ENCODE results near the gene FIGNL2. TPM values are rescaled to one million over a fixed set of nuclear protein-coding genes. Genes with fewer than 3 reads are reported as not detected.

Gene FIGNL2, protein sequence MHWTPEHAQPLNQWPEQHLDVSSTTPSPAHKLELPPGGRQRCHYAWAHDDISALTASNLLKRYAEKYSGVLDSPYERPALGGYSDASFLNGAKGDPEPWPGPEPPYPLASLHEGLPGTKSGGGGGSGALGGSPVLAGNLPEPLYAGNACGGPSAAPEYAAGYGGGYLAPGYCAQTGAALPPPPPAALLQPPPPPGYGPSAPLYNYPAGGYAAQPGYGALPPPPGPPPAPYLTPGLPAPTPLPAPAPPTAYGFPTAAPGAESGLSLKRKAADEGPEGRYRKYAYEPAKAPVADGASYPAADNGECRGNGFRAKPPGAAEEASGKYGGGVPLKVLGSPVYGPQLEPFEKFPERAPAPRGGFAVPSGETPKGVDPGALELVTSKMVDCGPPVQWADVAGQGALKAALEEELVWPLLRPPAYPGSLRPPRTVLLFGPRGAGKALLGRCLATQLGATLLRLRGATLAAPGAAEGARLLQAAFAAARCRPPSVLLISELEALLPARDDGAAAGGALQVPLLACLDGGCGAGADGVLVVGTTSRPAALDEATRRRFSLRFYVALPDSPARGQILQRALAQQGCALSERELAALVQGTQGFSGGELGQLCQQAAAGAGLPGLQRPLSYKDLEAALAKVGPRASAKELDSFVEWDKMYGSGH
- total RNA-seq = under 1 TPM; 0.55 to 0.57 TPM

- CTCF ChIA-PET = no interaction called here
- POLR2A ChIA-PET = no interaction called here
These were observed at the start of gene FIGNL2 for GRCh38 chr12:51848326-51848727. TSS of gene FIGNL2 (minus strand) at chr12:51848718. CDS start at chr12:51822413, 26,305 bp downstream.

GRCh38 chr12:51897181-51897580 is 48.7 kb upstream of the FIGNL2 start:
- POLR2A ChIA-PET = no interaction called here

DNA sequence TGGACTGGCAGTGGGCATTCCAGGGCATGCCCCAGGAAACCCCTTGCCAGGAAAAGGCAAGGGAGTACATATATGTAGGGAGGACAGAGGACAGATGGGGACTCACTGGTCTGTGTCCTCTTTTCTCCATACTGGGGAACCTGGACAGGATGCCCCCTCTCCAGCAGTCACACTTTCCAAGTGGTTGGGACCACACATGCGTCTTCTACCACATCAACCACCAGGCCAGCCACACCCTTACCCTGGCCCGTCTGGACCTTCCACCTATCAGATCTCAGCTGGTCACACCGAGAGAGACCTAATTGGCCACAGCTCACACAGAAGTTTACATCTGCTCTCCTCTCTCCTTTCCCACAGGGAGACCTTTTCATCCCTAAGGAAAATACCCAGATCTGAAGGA is 47.7 kb upstream of the FIGNL2 start:
- POLR2A ChIA-PET = no interaction called here

More at GRCh38 chr12:51897181-51897580, 48.7 kb upstream of the FIGNL2 start:
- CTCF ChIA-PET = interaction anchor here (2.8 kb wide), 1 partner anchor 26 kb away, joined by 6 read pairs; no protein-coding TSS in a partner anchor

DNA sequence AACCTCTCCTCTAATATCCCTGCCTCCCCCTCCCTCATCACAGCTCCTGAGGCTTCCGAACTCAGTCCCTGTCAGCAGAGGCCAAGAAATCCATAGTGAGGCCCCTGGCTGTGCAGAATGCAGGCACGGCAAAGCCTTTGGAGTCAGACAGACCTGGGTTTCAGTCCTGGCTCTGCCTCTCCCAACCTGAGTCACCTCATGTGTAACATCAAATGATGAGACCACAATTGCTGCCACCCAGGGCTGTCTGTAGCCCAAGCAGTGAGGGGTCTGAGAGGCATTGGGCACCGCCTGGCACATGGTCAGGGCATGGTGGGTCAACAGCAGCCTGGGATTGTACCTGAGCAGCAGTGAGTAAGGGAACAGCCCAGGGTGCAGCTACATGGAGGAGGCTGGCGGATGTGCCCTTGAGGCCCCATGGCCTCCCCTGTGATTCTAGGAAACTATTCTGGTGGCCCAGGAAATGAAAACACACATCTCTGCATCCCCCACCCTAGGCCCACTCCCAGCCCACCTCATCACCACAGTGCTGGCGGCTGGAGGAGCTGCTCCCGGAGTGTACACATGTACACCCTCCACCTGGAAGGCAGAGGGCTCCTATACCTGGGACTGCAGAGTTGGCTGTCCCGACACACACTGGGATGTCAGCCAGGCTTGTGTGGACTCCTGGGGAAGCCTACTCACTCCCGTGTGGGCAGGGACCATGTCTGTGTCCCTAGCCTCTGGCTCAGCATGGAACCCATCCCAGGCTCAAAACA is 47.0 kb upstream of the FIGNL2 start:
- ChIA-PET POLR2A (no interaction called here), CTCF (interaction anchor here (2.8 kb wide), 1 partner anchor 28 kb away, joined by 6 read pairs; no protein-coding TSS in a partner anchor)

More for the DNA sequence above, 47.7 kb upstream of the FIGNL2 start:
- CTCF ChIA-PET = interaction anchor here (2.8 kb wide), 1 partner anchor 27 kb away, joined by 6 read pairs; no protein-coding TSS in a partner anchor

DNA sequence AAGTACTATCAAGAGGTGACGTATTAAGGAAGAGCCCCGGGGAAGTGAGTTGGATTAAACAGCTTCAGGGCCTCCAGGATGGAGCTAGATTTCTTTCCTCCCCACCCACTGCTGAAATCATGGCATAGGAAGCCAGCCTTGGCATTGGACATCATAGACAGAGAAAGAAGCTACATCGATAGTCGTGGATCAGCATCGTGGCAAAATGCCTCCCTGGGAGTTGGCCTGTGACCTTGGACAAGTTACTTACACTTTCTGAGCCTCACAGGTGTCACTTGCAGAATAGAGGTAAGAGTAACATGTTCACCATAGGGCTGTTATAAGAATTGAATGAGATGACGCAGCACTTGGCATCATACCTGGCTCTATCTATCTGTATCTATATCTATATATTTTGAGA is 45.3 kb upstream of the FIGNL2 start:
- ChIA-PET POLR2A (no interaction called here), CTCF (interaction anchor here (1.6 kb wide), 1 partner anchor 29 kb away, joined by 3 read pairs; no protein-coding TSS in a partner anchor)

GRCh38 chr12:51891843-51892242 is 43.3 kb upstream of the FIGNL2 start:
- ChIA-PET POLR2A (no interaction called here), CTCF (no interaction called here)

- ChIA-PET CTCF (interaction anchor here (1.0 to 1.4 kb wide), 2 partner anchors 62 to 71 kb away, joined by 3 read pairs; no protein-coding TSS in a partner anchor), POLR2A (no interaction called here)
These were observed 42.1 kb upstream of the FIGNL2 start for GRCh38 chr12:51890511-51891171.

DNA sequence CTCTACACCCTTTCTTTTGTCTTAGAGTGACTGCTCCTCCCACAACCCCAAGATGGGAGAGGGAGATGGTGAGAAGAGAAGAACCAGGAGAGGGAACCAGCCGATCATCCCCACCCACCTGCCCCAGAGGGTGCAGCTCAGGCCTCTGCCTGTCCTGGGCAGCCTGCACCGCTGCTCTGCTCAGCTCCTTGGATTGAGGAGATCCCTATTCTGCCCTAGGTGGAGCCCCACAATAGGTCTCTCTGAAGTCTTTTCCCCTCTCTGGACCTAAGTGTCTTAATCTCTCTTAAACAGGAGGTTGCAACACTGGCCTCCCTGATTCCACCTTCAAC is 41.6 kb upstream of the FIGNL2 start:
- POLR2A ChIA-PET = no interaction called here
- CTCF ChIA-PET = interaction anchor here (1.4 kb wide), 1 partner anchor 70 kb away, joined by 3 read pairs; no protein-coding TSS in a partner anchor

- CTCF ChIA-PET = interaction anchor here (1.4 kb wide), 1 partner anchor 70 kb away, joined by 3 read pairs; no protein-coding TSS in a partner anchor
- POLR2A ChIA-PET = interaction anchor here (0.6 kb wide), 1 partner anchor 69 kb away, joined by 5 read pairs; no protein-coding TSS in a partner anchor
These were observed 41.0 kb upstream of the FIGNL2 start for GRCh38 chr12:51889216-51890132.

- ChIA-PET POLR2A (interaction anchor here (0.5 to 0.6 kb wide), 2 partner anchors 68 to 93 kb away, joined by 4 to 5 read pairs; no protein-coding TSS in a partner anchor), CTCF (no interaction called here)
These were observed 40.0 kb upstream of the FIGNL2 start for GRCh38 chr12:51888316-51889215.

DNA sequence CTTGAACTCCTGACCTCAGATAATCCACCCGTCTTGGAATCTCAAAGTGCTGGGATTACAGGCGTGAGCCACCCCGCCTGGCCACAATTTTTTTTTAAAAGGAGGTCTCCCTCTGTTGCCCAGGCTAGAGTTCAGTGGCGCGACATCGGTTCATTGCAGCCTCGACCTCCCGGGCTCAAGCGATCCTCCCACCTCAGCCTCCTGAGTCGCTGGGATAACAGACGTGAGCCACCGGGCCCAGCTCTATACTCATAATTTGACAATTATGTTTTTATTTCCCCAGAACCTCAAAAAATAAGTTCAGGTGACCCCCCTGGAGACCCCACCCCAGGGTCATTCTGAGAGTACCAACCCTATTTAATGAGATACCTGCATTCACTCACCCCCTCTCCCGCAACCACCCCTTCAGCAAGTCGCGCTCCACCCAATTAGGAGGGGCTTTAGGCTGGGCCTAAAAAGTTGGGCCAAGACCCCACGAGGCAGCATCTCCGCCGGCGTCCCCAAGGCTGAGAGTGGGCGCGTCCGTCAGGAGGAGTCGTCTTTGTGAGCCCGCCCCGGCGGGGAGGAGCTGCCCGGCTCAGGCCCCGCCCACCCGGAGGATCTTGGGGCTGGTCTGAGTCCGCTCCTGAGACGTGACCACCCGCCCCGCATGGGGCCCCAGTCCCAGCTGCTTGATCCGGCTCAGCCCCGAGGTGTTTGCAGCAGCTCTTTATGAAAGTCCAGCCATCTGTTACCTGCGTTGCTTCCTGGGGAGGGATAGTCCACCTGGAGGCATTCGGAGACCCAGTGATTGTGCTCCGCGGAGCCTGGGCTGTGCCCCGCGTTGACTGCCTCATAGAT is 39.2 kb upstream of the FIGNL2 start, which contains the start of gene ANKRD33:
Gene ANKRD33, plus strand, starts transcription at position 628 of the 840 bp plus-strand sequence. Its CDS starts 84 bp downstream, at position 712.
- ChIA-PET POLR2A (interaction anchor here (0.5 kb wide), 1 partner anchor 94 kb away, joined by 4 read pairs; no protein-coding TSS in a partner anchor), CTCF (no interaction called here)

- ChIA-PET POLR2A (interaction anchor here (0.8 kb wide), 1 partner anchor 147 kb away, joined by 7 read pairs; no protein-coding TSS in a partner anchor), CTCF (interaction anchor here (0.7 kb wide), 1 partner anchor 63 kb away, joined by 3 read pairs; no protein-coding TSS in a partner anchor)
These were observed 37.6 kb upstream of the FIGNL2 start for GRCh38 chr12:51886021-51886710.

DNA sequence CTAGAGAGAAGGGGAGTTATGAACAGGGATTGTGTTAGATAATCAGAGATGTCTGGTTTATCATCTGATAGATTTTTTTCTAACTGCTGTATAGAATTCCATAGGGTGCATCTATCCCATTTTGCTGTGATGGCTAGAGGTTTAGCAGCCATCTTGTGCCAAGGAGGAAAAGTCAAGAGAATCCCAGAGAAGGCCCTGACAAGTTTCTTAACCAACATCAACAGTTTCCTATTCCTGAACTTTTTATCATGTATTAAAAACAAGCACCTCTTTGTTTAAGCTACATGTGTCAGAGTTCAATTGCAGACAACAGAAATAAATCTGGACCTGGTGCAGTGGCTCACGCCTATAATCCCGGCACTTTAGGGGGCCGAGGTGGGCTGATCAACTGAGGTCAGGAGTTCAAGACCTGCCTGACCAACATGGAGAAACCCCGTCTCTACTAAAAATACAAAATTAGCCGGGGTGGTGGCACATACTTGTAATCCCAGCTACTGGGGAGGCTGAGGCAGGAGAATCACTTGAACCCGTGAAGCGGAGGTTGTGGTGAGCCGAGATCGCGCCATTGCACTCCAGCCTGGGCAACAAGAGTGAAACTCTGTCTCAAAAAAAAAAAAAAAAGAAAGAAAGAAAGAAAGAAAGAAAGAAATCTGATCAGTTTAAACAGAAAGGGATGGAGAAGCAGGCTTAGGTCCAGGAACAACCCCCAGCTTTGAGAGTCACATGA is 36.9 kb upstream of the FIGNL2 start:
- ChIA-PET CTCF (interaction anchor here (0.7 kb wide), 1 partner anchor 62 kb away, joined by 3 read pairs; no protein-coding TSS in a partner anchor), POLR2A (interaction anchor here (0.8 kb wide), 1 partner anchor 147 kb away, joined by 7 read pairs; no protein-coding TSS in a partner anchor)

DNA sequence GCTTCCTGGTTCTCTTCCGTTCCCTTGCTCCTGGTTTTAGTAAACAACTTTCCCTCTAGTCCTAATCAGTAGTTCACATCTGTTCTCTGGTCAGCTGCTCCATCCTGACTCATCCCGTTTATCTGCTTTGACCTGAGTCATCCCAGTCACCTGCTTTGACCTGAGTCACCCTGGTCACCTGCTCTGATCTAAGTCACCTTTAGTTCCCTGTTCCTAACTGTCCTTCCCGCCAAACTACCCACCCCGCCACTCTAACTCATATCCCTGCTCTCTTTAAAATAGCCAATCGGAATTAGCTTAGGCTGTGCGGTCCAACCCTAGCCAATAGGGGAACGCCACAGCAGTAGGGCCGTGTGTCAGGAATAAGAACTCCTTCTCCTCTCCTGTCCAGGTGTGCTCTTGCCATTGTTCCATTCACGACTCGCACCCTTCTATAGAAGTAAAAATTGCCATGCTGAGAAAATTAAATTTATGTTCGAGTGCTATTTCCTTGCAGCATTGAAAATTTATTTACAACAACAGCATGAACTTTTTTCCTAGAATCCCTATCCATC is 36.2 kb upstream of the FIGNL2 start:
- ChIA-PET POLR2A (no interaction called here), CTCF (no interaction called here)
